ENCODE data around the gene CLNK. TPM values are rescaled to one million over a fixed set of nuclear protein-coding genes. Genes with fewer than 3 reads are reported as not detected.

CLNK gene
- polyA plus RNA-seq, 1 donor, result 0.52 TPM

- H3K27ac ChIP-seq (ENCODE audit: low read length), result no peak overlapping the region
- WGBS (ENCODE audit: insufficient coverage, low lambda C conversion rate), result 100% methylated on average over 1 of the region's 5 CpGs
- no peaks in the 10 kb centered on the region for H3K27me3 ChIP-seq (ENCODE audit: control insufficient read depth, insufficient read depth, low read length)
- DNase-seq, result no peak
- H3K4me3 ChIP-seq (ENCODE audit: low read length), result no peak overlapping the region
- H3K4me1 ChIP-seq (ENCODE audit: control insufficient read depth, insufficient read depth, low read length), result no peaks in the 10 kb centered on the region
- H3K36me3 ChIP-seq (ENCODE audit: control insufficient read depth, insufficient read depth, low read length), result peaks cover 23% of the 10 kb centered on the region
- peaks cover 24% of the 10 kb centered on the region for H3K9me3 ChIP-seq (ENCODE audit: control insufficient read depth, low read depth, low read length)
Observed at GRCh38 chr4:10442976-10443375, 241.6 kb downstream of the CLNK start.

GRCh38 chr4:10441512-10441911 is 243.1 kb downstream of the CLNK start:
- no CpG with 5 or more reads among the region's 4 CpGs for WGBS (ENCODE audit: insufficient coverage, low lambda C conversion rate)
- DNase-seq, result no peak
- H3K9me3 ChIP-seq (ENCODE audit: control insufficient read depth, low read depth, low read length), result peaks cover 18% of the 10 kb centered on the region
- H3K4me3 ChIP-seq (ENCODE audit: low read length), result no peak overlapping the region
- H3K27ac ChIP-seq (ENCODE audit: low read length), result no peak overlapping the region
- H3K4me1 ChIP-seq (ENCODE audit: control insufficient read depth, insufficient read depth, low read length), result no peaks in the 10 kb centered on the region
- H3K27me3 ChIP-seq (ENCODE audit: control insufficient read depth, insufficient read depth, low read length), result no peaks in the 10 kb centered on the region
- peaks cover 16% of the 10 kb centered on the region for H3K36me3 ChIP-seq (ENCODE audit: control insufficient read depth, insufficient read depth, low read length)

GRCh38 chr4:10438924-10439323 is 245.6 kb downstream of the CLNK start:
- H3K9me3 ChIP-seq (ENCODE audit: control insufficient read depth, low read depth, low read length), result peaks cover 2% of the 10 kb centered on the region
- 100% methylated on average over 1 of the region's 1 CpG for WGBS (ENCODE audit: insufficient coverage, low lambda C conversion rate)
- H3K4me3 ChIP-seq (ENCODE audit: low read length), result no peak overlapping the region
- H3K4me1 ChIP-seq (ENCODE audit: control insufficient read depth, insufficient read depth, low read length), result no peaks in the 10 kb centered on the region
- no peaks in the 10 kb centered on the region for H3K36me3 ChIP-seq (ENCODE audit: control insufficient read depth, insufficient read depth, low read length)
- no peaks in the 10 kb centered on the region for H3K27me3 ChIP-seq (ENCODE audit: control insufficient read depth, insufficient read depth, low read length)
- no peak for DNase-seq
- H3K27ac ChIP-seq (ENCODE audit: low read length), result no peak overlapping the region

DNA sequence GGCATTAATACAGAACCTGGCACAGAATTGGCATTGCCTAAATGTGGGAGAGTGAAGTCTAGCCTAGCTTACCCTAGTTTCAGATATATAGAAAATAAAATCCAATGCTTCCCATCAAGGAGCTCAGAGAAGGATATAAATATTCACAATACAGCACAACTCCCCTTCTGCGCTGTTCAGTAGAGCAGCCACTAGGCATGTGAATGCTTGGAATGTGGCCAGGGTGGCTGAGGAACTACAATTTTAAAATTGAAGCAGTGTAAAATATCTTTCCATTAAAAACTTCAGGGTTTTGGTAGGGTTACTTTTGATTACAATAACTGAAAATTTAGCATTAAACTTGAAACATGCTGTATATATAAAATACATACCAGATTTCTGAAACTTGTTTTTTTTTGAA is 246.8 kb downstream of the CLNK start:
- DNase-seq, result no peak
- Histone ChIP-seq H3K9me3 (ENCODE audit: control insufficient read depth, low read depth, low read length) (peaks cover 2% of the 10 kb centered on the region), H3K36me3 (ENCODE audit: control insufficient read depth, insufficient read depth, low read length) (no peaks in the 10 kb centered on the region), H3K27ac (ENCODE audit: low read length) (no peak overlapping the region), H3K4me3 (ENCODE audit: low read length) (no peak overlapping the region), H3K27me3 (ENCODE audit: control insufficient read depth, insufficient read depth, low read length) (no peaks in the 10 kb centered on the region), H3K4me1 (ENCODE audit: control insufficient read depth, insufficient read depth, low read length) (no peaks in the 10 kb centered on the region)
- WGBS (ENCODE audit: insufficient coverage, low lambda C conversion rate), result 100% methylated on average over 1 of the region's 1 CpG

Other genes with a start within 250 kb of the CLNK start
- 17.7 TPM for gene ZNF518B, start 227.3 kb downstream of the CLNK start, polyA plus RNA-seq